HepG2 (cell line): ENCODE data around the gene RERE. TPM values are rescaled to one million over a fixed set of nuclear protein-coding genes. Genes with fewer than 3 reads are reported as not detected.

Source experiments
- CTCF ChIP-seq: sonication (generic); formaldehyde crosslinking; IDR thresholded peaks from 2 replicates; pipeline ENCODE4 v1.5.0; 2020; ENCODE audit warnings: mild to moderate bottlenecking, missing genetic modification reagents, moderate library complexity
- DPF2 ChIP-seq: sonication (generic); formaldehyde crosslinking; IDR thresholded peaks from 2 replicates; pipeline ENCODE4 v1.4.0; 2020; ENCODE audit warnings: mild to moderate bottlenecking, low read depth, missing genetic modification reagents, borderline replicate concordance
- FOXO1 ChIP-seq: sonication (generic); formaldehyde crosslinking; IDR thresholded peaks from 2 replicates; pipeline ENCODE4 v1.4.0; 2020; ENCODE audit warnings: missing genetic modification reagents
- GLMP ChIP-seq: sonication (generic); formaldehyde crosslinking; IDR thresholded peaks from 2 replicates; pipeline ENCODE4 v1.9.0; 2021; ENCODE audit warnings: missing genetic modification reagents, mild to moderate bottlenecking, borderline replicate concordance
- HINFP ChIP-seq: sonication (generic); formaldehyde crosslinking; IDR thresholded peaks from 2 replicates; pipeline ENCODE4 v1.4.0; 2020; ENCODE audit warnings: low read depth, mild to moderate bottlenecking, missing genetic modification reagents
- HMG20A ChIP-seq: IDR thresholded peaks from 2 replicates; pipeline ENCODE4 v1.6.1; 2016; ENCODE audit warnings: borderline replicate concordance
- HNF4G ChIP-seq, 2 experiments: sonication (generic) in 1 of 2; formaldehyde crosslinking in 1 of 2; IDR thresholded peaks; 2 replicates each; pipeline versions ENCODE4 v1.4.0 to v1.6.1; 2011 to 2020; ENCODE audit warnings: borderline replicate concordance in 2 of 2, low read depth in 2 of 2, mild to moderate bottlenecking in 2 of 2, low read length in 1 of 2, missing genetic modification reagents in 1 of 2, moderate library complexity in 1 of 2
- MAX ChIP-seq: IDR thresholded peaks from 2 replicates; pipeline ENCODE4 v1.6.1; 2012; ENCODE audit warnings: inconsistent platforms
- RNF219 ChIP-seq: sonication (generic); formaldehyde crosslinking; IDR thresholded peaks from 2 replicates; pipeline ENCODE4 v1.5.0; 2020; ENCODE audit warnings: mild to moderate bottlenecking, missing genetic modification reagents
- TFE3 ChIP-seq: IDR thresholded peaks from 2 replicates; pipeline ENCODE4 v1.6.1; 2016
- THRA ChIP-seq: sonication (generic); formaldehyde crosslinking; IDR thresholded peaks from 2 replicates; pipeline ENCODE4 v1.4.0; 2020; ENCODE audit warnings: missing genetic modification reagents, borderline replicate concordance
- ZBTB42 ChIP-seq: sonication (generic); formaldehyde crosslinking; IDR thresholded peaks from 2 replicates; pipeline ENCODE4 v1.5.0; 2020; ENCODE audit warnings: mild to moderate bottlenecking, missing genetic modification reagents
- ZMAT3 ChIP-seq: sonication (generic); formaldehyde crosslinking; conservative IDR thresholded peaks from 2 replicates; pipeline ENCODE4 v1.7.0; 2021; ENCODE audit warnings: missing genetic modification reagents
- ZMYM2 ChIP-seq: sonication (generic); formaldehyde crosslinking; IDR thresholded peaks from 2 replicates; pipeline ENCODE4 v1.8.0; 2022; ENCODE audit warnings: mild to moderate bottlenecking, missing genetic modification reagents
- ZNF772 ChIP-seq: sonication (generic); formaldehyde crosslinking; IDR thresholded peaks from 2 replicates; pipeline ENCODE4 v1.5.0; 2020; ENCODE audit warnings: mild to moderate bottlenecking, missing genetic modification reagents
- ZSCAN12 ChIP-seq: sonication (generic); formaldehyde crosslinking; IDR thresholded peaks from 2 replicates; pipeline ENCODE4 v1.9.0; 2021; ENCODE audit warnings: mild to moderate bottlenecking, missing genetic modification reagents
- polyA plus RNA-seq, 8 experiments: library from polyadenylated mRNA; depleted of rRNA in 3 of 8; stranded (reverse) in 7 of 8; unstranded in 1 of 8; fragments of >200 nt; fragmentation: Illumina TruSeq in 4 of 8; extraction: Trizol in 4 of 8; gene quantifications; 2 replicates each; pipeline versions ENCODE4 v1.2.1 to v1.2.3, GENCODE V29; 2011 to 2016; ENCODE audit warnings: low read depth in 4 of 8, missing spikeins in 1 of 8, mixed read lengths in 1 of 8; ENCODE audit not compliant: insufficient read depth in 1 of 8
- total RNA-seq, 5 experiments: library from RNA; depleted of rRNA; stranded (reverse); fragments of >200 nt; fragmentation: Illumina TruSeq; extraction: Trizol; gene quantifications; 2 replicates each; pipeline ENCODE4 v1.2.3, GENCODE V29; 2016; ENCODE audit warnings: low read depth in 1 of 5

RERE gene
- total and polyA plus RNA-seq, 2 of the 13 experiments (the other 11 are each of a cell fraction or from before 2014, with no cell fraction given) = 18.3 to 21.9 TPM

- TF ChIP-seq FOXO1 (CRISPR knock-in tag) (peak; percentile 76; the same call in 1 of the 2 replicates), HNF4G (IDR thresholded peaks at IDR 0.05; ENCODE audit: borderline replicate concordance, low read depth, low read length) (no peak), HNF4G (CRISPR knock-in tag; IDR thresholded peaks at IDR 0.05; ENCODE audit: borderline replicate concordance, low read depth) (0 out of 2 replicates have a peak, but pooled peaks have one; percentile 24), DPF2 (CRISPR knock-in tag) (peak; percentile 26; the same call in 1 of the 2 replicates), ZMYM2 (CRISPR knock-in tag) (no peak), ZBTB42 (CRISPR knock-in tag) (peak; percentile 74; the same call in 1 of the 2 replicates), RNF219 (0 out of 2 replicates have a peak, but pooled peaks have one; percentile 31), ZSCAN12 (no peak), GLMP (no peak), HINFP (CRISPR knock-in tag) (no peak), ZMAT3 (CRISPR knock-in tag) (0 out of 2 replicates have a peak, but pooled peaks have one; percentile 56), CTCF (CRISPR knock-in tag) (peak; percentile 36), MAX (peak; percentile 32; the same call in 1 of the 2 replicates), ZNF772 (0 out of 2 replicates have a peak, but pooled peaks have one; percentile 33), HMG20A (CRISPR knock-in tag) (peak; percentile 60; the same call in 1 of the 2 replicates), TFE3 (CRISPR knock-in tag) (0 out of 2 replicates have a peak, but pooled peaks have one; percentile 28), THRA (CRISPR knock-in tag) (0 out of 2 replicates have a peak, but pooled peaks have one; percentile 11)
These were observed 504.9 kb downstream of the RERE start (continued) for GRCh38 chr1:8312235-8313218.
